Smooth muscle cell (in vitro differentiated cells): ENCODE data around the gene PLGRKT. TPM values are rescaled to one million over a fixed set of nuclear protein-coding genes. Genes with fewer than 3 reads are reported as not detected.

Source experiments
- DNase-seq: peaks from one replicate; lab custom pipeline; 2025; ENCODE audit not compliant: unreplicated experiment; lab: John Stamatoyannopoulos, UW
- H2AFZ ChIP-seq: fragments of 200-600 bp; sonication (generic); 2 replicates; pipeline ENCODE4 v1.6.0; 2016; ENCODE audit warnings: antibody characterized with exemption, low read depth, mild to moderate bottlenecking
- H3F3A ChIP-seq: fragments of 200-600 bp; sonication (generic); 2 replicates; pipeline ENCODE4 v1.6.0; 2017; ENCODE audit warnings: antibody characterized with exemption, low read depth
- H3K27ac ChIP-seq: fragments of 200-600 bp; sonication (generic); 2 replicates; pipeline ENCODE4 v1.5.1; 2016; ENCODE audit warnings: low read depth, mild to moderate bottlenecking
- H3K27me3 ChIP-seq: fragments of 200-600 bp; sonication (generic); 2 replicates; pipeline ENCODE4 v1.6.1; 2016; ENCODE audit warnings: low read depth, mild to moderate bottlenecking
- H3K36me3 ChIP-seq: fragments of 200-600 bp; sonication (generic); 2 replicates; pipeline ENCODE4 v1.5.1; 2016; ENCODE audit warnings: low read depth
- H3K4me1 ChIP-seq: fragments of 200-600 bp; sonication (generic); 2 replicates; pipeline ENCODE4 v1.5.1; 2016; ENCODE audit warnings: low read depth
- H3K4me2 ChIP-seq: fragments of 200-600 bp; sonication (generic); 2 replicates; pipeline ENCODE4 v1.6.0; 2016; ENCODE audit warnings: mild to moderate bottlenecking
- H3K4me3 ChIP-seq: fragments of 200-600 bp; sonication (generic); 2 replicates; pipeline ENCODE4 v1.5.1; 2016; ENCODE audit warnings: mild to moderate bottlenecking
- H3K79me2 ChIP-seq: fragments of 200-600 bp; sonication (generic); 2 replicates; pipeline ENCODE4 v1.6.0; 2016; ENCODE audit warnings: low read depth, mild to moderate bottlenecking
- H3K9ac ChIP-seq: fragments of 200-600 bp; sonication (generic); 2 replicates; pipeline ENCODE4 v1.6.0; 2016; ENCODE audit warnings: low read depth
- H3K9me3 ChIP-seq: fragments of 200-600 bp; sonication (generic); replicated peaks from 2 replicates; pipeline ENCODE4 v1.5.1; 2016; ENCODE audit warnings: low read depth
- H4K20me1 ChIP-seq: fragments of 200-600 bp; sonication (generic); 2 replicates; pipeline ENCODE4 v1.6.0; 2016; ENCODE audit warnings: low read depth
- WGBS: methylation state at CpG from one replicate; pipeline ENCODE4 v1.1.7; 2016; ENCODE audit warnings: low lambda C conversion rate; 5-methylcytosine and 5-hydroxymethylcytosine counted together
- polyA plus RNA-seq: library from polyadenylated mRNA; unstranded; fragments of >200 nt; fragmentation: Nextera tagmentation; extraction: Ambion mirVana; gene quantifications from 2 replicates; pipeline ENCODE4 v1.2.1, GENCODE V29; 2016
- total RNA-seq: library from RNA; depleted of rRNA; stranded (reverse); fragments of >200 nt; gene quantifications from 2 replicates; pipeline ENCODE4 v1.2.3, GENCODE V29; 2014
- TF ChIP-seq, protein P1 (sequence below): fragments of 200-600 bp; sonication (generic); IDR thresholded peaks from 2 replicates; pipeline ENCODE4 v1.5.1; 2017; ENCODE audit warnings: borderline replicate concordance, mild to moderate bottlenecking, antibody characterized with exemption; ENCODE audit not compliant: insufficient read depth, poor library complexity, severe bottlenecking

The PLGRKT gene
- total and polyA plus RNA-seq, 2 experiments from 2014 or later: 39.8 to 40.1 TPM

DNA sequence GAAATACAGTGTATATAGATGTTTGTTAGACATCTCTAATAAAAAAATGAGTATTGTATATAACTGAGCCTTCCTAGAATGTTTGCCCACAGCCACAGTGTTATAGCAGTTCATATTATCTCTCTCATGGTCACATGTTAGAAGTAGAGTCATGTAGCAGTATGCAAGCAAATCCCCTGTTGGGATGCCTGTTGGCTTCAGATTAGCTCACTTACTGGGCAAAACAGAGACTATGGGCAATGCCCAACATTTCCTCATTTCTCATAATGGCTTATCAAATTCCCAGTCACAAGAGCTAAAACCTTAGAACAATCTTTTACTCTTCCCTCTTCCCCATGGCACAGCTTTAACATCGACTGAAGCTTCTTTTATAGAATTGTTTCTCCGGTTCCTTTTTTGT lies 45.6 kb upstream of the PLGRKT start:
- H3K4me1 ChIP-seq: no peaks in the 10 kb centered on the region
- no peak for DNase-seq
- 93% methylated on average over 2 of the region's 2 CpGs for WGBS
- no peaks in the 10 kb centered on the region for H3K9me3 ChIP-seq
- no peaks in the 10 kb centered on the region for H3K79me2 ChIP-seq
- H4K20me1 ChIP-seq: no peaks in the 10 kb centered on the region
- no peak overlapping the region for H3K9ac ChIP-seq
- TF ChIP-seq, protein P1, sequence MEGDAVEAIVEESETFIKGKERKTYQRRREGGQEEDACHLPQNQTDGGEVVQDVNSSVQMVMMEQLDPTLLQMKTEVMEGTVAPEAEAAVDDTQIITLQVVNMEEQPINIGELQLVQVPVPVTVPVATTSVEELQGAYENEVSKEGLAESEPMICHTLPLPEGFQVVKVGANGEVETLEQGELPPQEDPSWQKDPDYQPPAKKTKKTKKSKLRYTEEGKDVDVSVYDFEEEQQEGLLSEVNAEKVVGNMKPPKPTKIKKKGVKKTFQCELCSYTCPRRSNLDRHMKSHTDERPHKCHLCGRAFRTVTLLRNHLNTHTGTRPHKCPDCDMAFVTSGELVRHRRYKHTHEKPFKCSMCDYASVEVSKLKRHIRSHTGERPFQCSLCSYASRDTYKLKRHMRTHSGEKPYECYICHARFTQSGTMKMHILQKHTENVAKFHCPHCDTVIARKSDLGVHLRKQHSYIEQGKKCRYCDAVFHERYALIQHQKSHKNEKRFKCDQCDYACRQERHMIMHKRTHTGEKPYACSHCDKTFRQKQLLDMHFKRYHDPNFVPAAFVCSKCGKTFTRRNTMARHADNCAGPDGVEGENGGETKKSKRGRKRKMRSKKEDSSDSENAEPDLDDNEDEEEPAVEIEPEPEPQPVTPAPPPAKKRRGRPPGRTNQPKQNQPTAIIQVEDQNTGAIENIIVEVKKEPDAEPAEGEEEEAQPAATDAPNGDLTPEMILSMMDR: no peak
- no peaks in the 10 kb centered on the region for H3K27me3 ChIP-seq
- no peak overlapping the region for H3K4me2 ChIP-seq
- no peak overlapping the region for H3K27ac ChIP-seq
- no peak overlapping the region for H2AFZ ChIP-seq
- H3K4me3 ChIP-seq: no peak overlapping the region
- no peaks in the 10 kb centered on the region for H3F3A ChIP-seq
- H3K36me3 ChIP-seq: no peaks in the 10 kb centered on the region

DNA sequence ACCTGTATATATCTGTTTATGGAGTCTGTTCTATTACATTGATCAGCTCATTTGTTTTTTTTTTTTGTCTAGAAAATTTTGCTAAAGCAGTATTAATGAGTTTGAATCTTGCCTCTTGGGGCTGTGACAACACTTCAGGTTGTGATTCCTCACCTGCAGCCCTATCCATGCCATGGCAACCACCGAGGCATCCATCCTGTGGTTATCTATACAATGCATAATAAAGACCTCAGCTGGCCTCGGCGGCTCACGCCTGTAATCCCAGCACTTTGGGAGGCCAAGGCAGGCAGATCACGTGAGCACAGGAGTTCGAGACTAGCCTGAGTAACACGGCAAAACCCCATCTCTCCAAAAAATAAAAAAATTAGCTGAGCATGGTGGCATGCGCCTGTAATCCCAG lies 44.5 kb upstream of the PLGRKT start:
- Histone ChIP-seq H2AFZ (no peak overlapping the region), H3K9me3 (no peaks in the 10 kb centered on the region), H3K79me2 (no peaks in the 10 kb centered on the region), H3K4me1 (no peaks in the 10 kb centered on the region), H3K4me2 (no peak overlapping the region), H3K9ac (no peak overlapping the region), H3F3A (no peaks in the 10 kb centered on the region), H4K20me1 (no peaks in the 10 kb centered on the region), H3K27ac (no peak overlapping the region), H3K27me3 (no peaks in the 10 kb centered on the region), H3K4me3 (no peak overlapping the region), H3K36me3 (no peaks in the 10 kb centered on the region)
- 76% methylated on average over 8 of the region's 8 CpGs for WGBS
- TF ChIP-seq, protein P1: no peak
- no peak for DNase-seq

DNA sequence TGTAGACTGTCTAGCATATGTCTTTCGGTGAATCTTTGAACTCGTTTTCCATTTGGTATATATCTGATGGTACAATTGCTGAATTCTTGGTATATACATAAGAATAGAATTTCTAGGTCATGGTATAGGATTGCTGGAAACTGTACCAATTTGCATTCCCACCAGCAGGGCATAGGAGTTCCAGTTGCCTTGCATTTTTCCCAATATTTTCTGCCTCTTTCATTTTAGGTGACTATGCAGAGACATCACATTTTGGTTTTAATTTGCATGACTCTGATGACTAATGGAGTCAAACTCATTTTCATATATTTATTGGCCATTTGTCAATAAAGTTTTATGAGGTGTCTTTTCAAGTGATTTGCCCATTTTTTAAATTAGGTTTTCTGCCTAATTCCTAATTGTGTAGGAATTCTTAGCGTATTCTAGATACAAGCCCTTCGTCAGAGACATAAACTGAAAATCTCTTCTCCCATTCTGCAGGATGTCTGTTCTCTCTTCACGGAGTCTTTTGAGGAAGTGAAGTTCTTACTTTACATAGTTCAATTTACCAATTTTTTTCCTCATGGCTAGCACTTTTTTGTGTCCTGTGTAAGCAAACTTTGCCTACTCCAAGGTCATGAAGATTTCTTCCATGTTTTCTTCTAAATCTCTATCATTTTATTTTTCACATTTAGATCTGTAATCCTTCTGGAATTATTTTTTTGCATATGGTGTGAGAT lies 43.8 kb upstream of the PLGRKT start:
- no peaks in the 10 kb centered on the region for H3F3A ChIP-seq
- H3K27ac ChIP-seq: no peak overlapping the region
- TF ChIP-seq, protein P1: peak; percentile 25
- H3K4me2 ChIP-seq: no peak overlapping the region
- H3K4me3 ChIP-seq: no peak overlapping the region
- no peaks in the 10 kb centered on the region for H3K9me3 ChIP-seq
- WGBS: 94% methylated on average over 5 of the region's 5 CpGs
- no peak overlapping the region for H3K9ac ChIP-seq
- no peak overlapping the region for H2AFZ ChIP-seq
- H3K36me3 ChIP-seq: no peaks in the 10 kb centered on the region
- H3K4me1 ChIP-seq: no peaks in the 10 kb centered on the region
- no peaks in the 10 kb centered on the region for H3K79me2 ChIP-seq
- DNase-seq: no peak
- no peaks in the 10 kb centered on the region for H3K27me3 ChIP-seq
- H4K20me1 ChIP-seq: no peaks in the 10 kb centered on the region

DNA sequence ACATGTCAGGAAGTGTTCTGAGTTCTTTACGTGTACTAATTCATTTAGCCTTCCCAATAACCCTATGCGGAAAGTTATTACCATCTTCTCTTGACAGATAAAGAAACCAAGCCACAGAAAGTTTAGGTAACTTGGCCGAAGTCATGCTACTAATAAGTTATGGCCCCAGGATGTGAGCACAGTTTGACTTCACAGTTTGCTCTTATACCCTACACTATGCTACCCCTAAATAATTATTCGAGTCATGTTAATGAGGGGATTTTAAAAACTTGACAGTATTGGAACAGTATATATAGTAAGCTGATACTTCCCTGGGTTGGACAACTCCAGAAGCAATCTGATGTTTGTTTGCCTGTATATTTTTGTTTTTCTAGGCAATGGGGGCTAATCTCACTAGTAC lies 43.2 kb upstream of the PLGRKT start:
- no peak overlapping the region for H3K27ac ChIP-seq

More for the DNA sequence above, 43.2 kb upstream of the PLGRKT start:
- Histone ChIP-seq H4K20me1 (no peaks in the 10 kb centered on the region), H3K79me2 (no peaks in the 10 kb centered on the region), H3K9ac (no peak overlapping the region), H3K9me3 (no peaks in the 10 kb centered on the region), H3K4me2 (no peak overlapping the region), H2AFZ (no peak overlapping the region), H3K27me3 (no peaks in the 10 kb centered on the region), H3F3A (no peaks in the 10 kb centered on the region), H3K4me1 (no peaks in the 10 kb centered on the region), H3K36me3 (no peaks in the 10 kb centered on the region), H3K4me3 (no peak overlapping the region)
- no peak for DNase-seq
- TF ChIP-seq, protein P1: no peak
- 98% methylated on average over 4 of the region's 4 CpGs for WGBS
